A673 (cell line): ENCODE measurements around the gene EMP1. TPM values are rescaled to one million over a fixed set of nuclear protein-coding genes. Genes with fewer than 3 reads are reported as not detected.

ENCODE experiments used
- BruUV-seq: library from RNA; stranded (reverse); fragments of 400-500 nt; replicated peaks from 2 replicates; lab custom pipeline; 2021; lab: Mats Ljungman, UMichigan
- CTCF ChIA-PET: fragments of 300-600 bp; sonication (Branson Sonifier 250); formaldehyde crosslinking; loops from one replicate; lab custom pipeline; 2022; ENCODE audit warnings: antibody characterized with exemption; lab: Charles Lee
- POLR2A ChIA-PET: fragments of 300-600 bp; sonication (Branson Sonifier 250); formaldehyde crosslinking; loops from one replicate; lab custom pipeline; 2022; ENCODE audit warnings: antibody characterized with exemption; ENCODE audit not compliant: low non-redundant PET; lab: Charles Lee
- DNase-seq: peaks from one replicate; pipeline ENCODE4 v3.0.0-alpha.2; 2015; ENCODE audit warnings: low spot score
- H3K27ac ChIP-seq: fragments of 200-600 bp; sonication (generic); 2 replicates; pipeline ENCODE4 v1.5.1; 2016; ENCODE audit warnings: mixed run types, low read depth, mild to moderate bottlenecking, mixed read lengths, antibody characterized with exemption, low read length; ENCODE audit not compliant: poor library complexity, severe bottlenecking
- H3K27me3 ChIP-seq: fragments of 200-600 bp; sonication (generic); replicated peaks from 2 replicates; pipeline ENCODE4 v1.6.1; 2017; ENCODE audit warnings: mixed run types, low read depth, mild to moderate bottlenecking, mixed read lengths, antibody characterized with exemption, low read length; ENCODE audit not compliant: insufficient read depth, poor library complexity
- H3K36me3 ChIP-seq: fragments of 200-600 bp; sonication (generic); 2 replicates; pipeline ENCODE4 v1.6.1; 2016; ENCODE audit warnings: mixed run types, mild to moderate bottlenecking, mixed read lengths, antibody characterized with exemption, low read length; ENCODE audit not compliant: insufficient read depth, poor library complexity, severe bottlenecking
- H3K4me1 ChIP-seq: fragments of 200-600 bp; sonication (generic); 2 replicates; pipeline ENCODE4 v1.6.1; 2017; ENCODE audit warnings: mixed run types, mild to moderate bottlenecking, mixed read lengths, antibody characterized with exemption, low read length; ENCODE audit not compliant: insufficient read depth, poor library complexity, severe bottlenecking
- H3K4me3 ChIP-seq: fragments of 200-600 bp; sonication (generic); 2 replicates; pipeline ENCODE4 v1.5.1; 2016; ENCODE audit warnings: low read depth, mixed run types, mild to moderate bottlenecking, mixed read lengths, low read length; ENCODE audit not compliant: poor library complexity, severe bottlenecking
- H3K9me3 ChIP-seq: fragments of 200-600 bp; sonication (generic); 2 replicates; pipeline ENCODE4 v1.6.1; 2016; ENCODE audit warnings: mixed run types, low read depth, mild to moderate bottlenecking, mixed read lengths, antibody characterized with exemption, low read length; ENCODE audit not compliant: poor library complexity, severe bottlenecking
- CTCF ChIP-seq: fragments of 300-800, 200-600 bp; sonication (generic); conservative IDR thresholded peaks from 2 replicates; pipeline ENCODE4 v1.5.1; 2017; ENCODE audit warnings: low read depth, mild to moderate bottlenecking, antibody characterized with exemption, low read length, moderate library complexity, mixed read lengths
- EZH2 ChIP-seq: fragments of 200-600 bp; sonication (generic); IDR thresholded peaks from 2 replicates; pipeline ENCODE4 v1.6.1; 2017; ENCODE audit warnings: borderline replicate concordance, low read depth, mild to moderate bottlenecking, mixed read lengths, antibody characterized with exemption, low read length; ENCODE audit not compliant: poor library complexity, severe bottlenecking
- intact Hi-C: fragments of 100-400 bp; cut with micrococcal nuclease; formaldehyde crosslinking; loops from one replicate; pipeline ENCODE4 v1.10.0; 2022; ENCODE audit not compliant: unreplicated experiment
- total RNA-seq: library from RNA; stranded (reverse); gene quantifications from 2 replicates; pipeline ENCODE4 v1.2.3, GENCODE V29; 2021

EMP1 gene
- total RNA-seq, 1 experiment from 2014 or later, result 66.5 TPM

DNA sequence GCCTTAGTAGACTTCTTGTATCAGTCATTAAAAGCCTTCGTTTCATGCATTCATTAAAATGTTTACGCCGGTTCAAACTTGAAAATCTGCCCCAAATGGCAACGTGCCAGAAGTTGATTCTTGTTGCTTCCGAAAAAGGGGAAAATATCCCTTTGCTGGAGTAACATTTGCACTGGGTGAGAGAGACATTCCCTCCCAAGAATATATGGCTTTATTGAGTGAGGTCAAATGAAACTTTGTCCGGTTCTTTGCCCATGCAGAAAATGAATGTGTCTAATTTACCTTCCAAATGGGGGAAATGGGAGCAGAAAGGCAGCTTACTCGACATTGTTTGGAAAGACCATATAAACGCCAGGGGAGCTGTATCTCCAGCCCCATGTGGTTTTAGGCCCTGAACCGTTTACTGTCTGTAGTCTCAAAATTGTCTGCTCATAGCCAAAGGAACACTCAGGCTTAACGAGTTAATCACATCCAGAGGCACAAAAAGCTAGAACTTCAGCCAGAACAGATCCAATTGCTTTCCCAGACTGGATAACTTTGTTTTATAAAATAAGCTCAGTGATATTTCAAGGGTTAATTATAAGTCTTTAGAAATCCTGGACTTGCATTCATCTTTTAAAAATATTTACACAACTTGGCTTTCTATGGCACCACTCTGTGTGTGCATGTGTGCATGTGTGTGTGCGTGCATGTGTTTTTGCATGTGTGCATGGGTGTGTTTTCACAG lies 2.9 kb upstream of the EMP1 start:
- POLR2A ChIA-PET, result interaction anchor here (0.6 kb wide), 1 partner anchor 194 kb away, joined by 5 read pairs; the partner anchor contains the start of gene HEBP1
- intact Hi-C loops, result no loop called here
- TF ChIP-seq CTCF, result no peak
- no peak for TF ChIP-seq EZH2

GRCh38 chr12:13194401-13195110 lies 2.0 kb upstream of the EMP1 start:
- no peak overlapping the region for H3K27ac ChIP-seq
- CTCF ChIA-PET, result no interaction called here

More for the DNA sequence above, 2.9 kb upstream of the EMP1 start:
- no peaks in the 10 kb centered on the region for H3K9me3 ChIP-seq
- no TSS peak for BruUV-seq
- H3K27me3 ChIP-seq, result no peaks in the 10 kb centered on the region
- H3K4me1 ChIP-seq, result peaks cover 36% of the 10 kb centered on the region
- H3K4me3 ChIP-seq, result no peak overlapping the region
- H3K27ac ChIP-seq, result peak overlapping the region; percentile 0
- no peaks in the 10 kb centered on the region for H3K36me3 ChIP-seq
- CTCF ChIA-PET, result interaction anchor here (0.6 kb wide), 1 partner anchor 270 kb away, joined by 3 read pairs; no protein-coding TSS in a partner anchor
- peak; percentile 67 for DNase-seq

DNA sequence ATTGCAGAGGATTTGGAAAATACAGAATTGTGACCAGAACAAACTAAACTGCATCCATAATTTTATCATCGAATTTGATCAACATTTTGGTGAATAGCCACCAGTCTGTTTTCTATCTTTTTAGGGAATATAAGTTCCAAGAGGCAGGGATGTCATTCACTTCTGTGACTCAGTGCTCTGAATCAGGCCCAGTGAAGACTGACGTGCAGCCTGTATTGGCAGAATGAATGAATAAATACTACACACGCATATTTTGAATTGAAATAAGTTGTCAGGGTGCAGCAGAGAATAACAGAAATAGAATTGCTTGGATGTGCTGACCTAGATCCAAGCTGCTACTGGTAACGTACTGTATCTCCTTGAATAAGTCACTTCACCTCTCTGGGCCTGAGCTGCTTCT lies 1.3 kb upstream of the EMP1 start:
- BruUV-seq, result no TSS peak
- H3K27ac ChIP-seq, result no peak overlapping the region
- DNase-seq, result no peak
- ChIA-PET CTCF (interaction anchor here (1.0 kb wide), 1 partner anchor 13 kb away, joined by 4 read pairs; no protein-coding TSS in a partner anchor), POLR2A (no interaction called here)
- H3K4me1 ChIP-seq, result peaks cover 33% of the 10 kb centered on the region
- no peaks in the 10 kb centered on the region for H3K27me3 ChIP-seq
- H3K36me3 ChIP-seq, result no peaks in the 10 kb centered on the region
- no peaks in the 10 kb centered on the region for H3K9me3 ChIP-seq
- no peak for TF ChIP-seq CTCF
- no peak for TF ChIP-seq EZH2
- no peak overlapping the region for H3K4me3 ChIP-seq
- intact Hi-C loops, result no loop called here

More at GRCh38 chr12:13194401-13195110, 2.0 kb upstream of the EMP1 start:
- H3K9me3 ChIP-seq, result no peaks in the 10 kb centered on the region
- H3K27me3 ChIP-seq, result no peaks in the 10 kb centered on the region
- peaks cover 35% of the 10 kb centered on the region for H3K4me1 ChIP-seq
- POLR2A ChIA-PET, result interaction anchor here (0.6 kb wide), 1 partner anchor 195 kb away, joined by 5 read pairs; the partner anchor contains the start of gene HEBP1
- TF ChIP-seq CTCF (no peak), EZH2 (no peak)
- no TSS peak for BruUV-seq
- intact Hi-C loops, result no loop called here
- no peak for DNase-seq
- no peak overlapping the region for H3K4me3 ChIP-seq
- no peaks in the 10 kb centered on the region for H3K36me3 ChIP-seq
